Cortex of kidney (tissue), 1 donor: ENCODE measurements around the gene HMGCS2.
"Not testable (repeated sequence)": the region's sequence is repeated elsewhere in the genome, so short reads cannot be mapped to it uniquely, and the experiment has no call there.

Source experiments
- DNase-seq: peaks from one replicate; lab custom pipeline; 2025; lab: John Stamatoyannopoulos, UW

Gene HMGCS2

DNA sequence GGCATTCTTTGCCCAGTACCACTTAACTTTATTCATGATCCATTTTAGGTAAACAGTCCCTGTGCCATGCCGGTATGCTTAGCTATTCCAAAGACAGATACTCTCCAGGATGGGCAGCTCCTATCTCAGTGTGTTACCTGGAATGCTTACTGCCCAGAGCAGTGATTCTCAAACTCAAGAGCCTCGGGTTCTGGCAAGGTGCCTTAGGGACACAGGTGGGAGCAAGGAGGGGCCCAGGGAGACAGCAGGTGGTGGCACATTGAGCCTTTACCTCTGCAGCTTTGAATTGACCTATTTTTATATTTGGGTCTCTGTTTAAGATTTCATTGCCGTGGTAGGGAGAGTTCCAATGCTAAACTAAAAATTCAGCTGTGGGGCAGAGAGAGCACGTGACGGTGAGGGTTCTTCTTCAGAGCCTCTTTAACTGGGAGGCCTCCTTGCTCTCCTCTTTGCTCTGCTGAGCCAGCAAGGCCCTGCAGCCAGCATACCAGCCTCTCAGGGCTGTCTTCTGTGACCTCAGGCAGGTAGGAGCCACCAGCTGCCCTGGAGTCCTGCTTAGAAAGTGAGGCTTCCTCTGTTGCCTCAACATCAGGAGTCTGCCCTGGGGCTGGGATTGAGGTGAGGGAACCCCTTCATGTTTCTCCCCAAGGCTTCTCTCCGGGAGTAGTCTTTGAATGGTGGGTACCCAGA is 36.8 kb downstream of the HMGCS2 start:
- DNase-seq: no peak

DNA sequence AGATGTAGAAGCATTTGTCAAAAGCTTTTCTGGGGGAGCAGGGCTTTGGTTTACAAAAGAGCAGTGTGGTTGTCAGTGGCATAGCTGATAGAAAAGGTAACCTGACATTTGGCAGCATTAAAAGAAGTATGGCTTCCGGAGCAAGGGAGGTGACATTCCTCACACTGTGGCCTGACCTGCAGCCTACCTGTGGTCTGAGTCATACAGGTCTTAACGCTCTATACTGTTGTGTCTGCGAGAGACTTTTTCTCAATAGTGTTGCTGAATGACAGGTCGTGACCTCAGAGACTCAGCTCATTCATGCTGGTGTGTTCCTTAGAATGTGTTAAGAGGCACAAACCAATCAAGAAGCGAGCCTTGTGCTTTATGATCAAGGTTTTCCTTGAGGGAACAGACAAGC is 37.6 kb downstream of the HMGCS2 start:
- DNase-seq: no peak

DNA sequence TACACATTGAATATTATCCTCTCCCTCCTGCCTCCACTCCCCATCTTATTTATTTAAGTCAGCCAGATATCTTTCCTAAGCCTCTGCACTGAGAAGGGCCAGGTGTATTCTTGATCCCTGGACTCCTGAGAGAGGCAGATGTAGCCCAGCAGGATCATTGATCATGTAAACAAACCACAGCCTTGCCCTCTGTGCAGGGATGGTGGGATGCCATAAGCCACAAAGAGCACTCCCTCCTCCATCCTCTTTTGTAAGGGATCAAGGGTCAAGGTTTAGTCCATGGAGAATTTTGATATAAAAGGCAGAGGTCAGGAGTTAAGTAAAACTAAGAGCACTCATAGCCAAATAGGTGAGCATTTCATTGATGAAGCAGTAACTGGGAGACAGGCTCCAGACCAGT is 39.7 kb downstream of the HMGCS2 start:
- no peak for DNase-seq

DNA sequence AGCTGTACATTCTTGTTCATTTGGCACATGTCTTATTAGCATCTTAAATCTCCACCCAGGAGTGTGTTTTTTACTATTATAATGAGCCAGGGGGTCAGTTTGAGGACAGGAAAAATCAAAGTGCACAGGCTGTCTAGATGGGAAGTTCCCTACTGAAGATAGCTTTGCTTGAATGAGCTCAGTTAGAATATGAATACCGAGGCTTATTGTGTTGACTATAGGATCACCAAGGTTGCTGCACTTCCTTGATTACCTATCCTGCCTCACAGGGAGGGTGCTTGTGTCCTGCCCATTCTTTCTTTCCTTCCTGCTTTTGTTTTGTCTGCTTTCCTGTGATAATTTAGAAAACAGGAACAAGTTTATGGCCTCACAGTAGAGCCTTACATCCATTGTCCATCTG is 40.7 kb downstream of the HMGCS2 start:
- no peak for DNase-seq

DNA sequence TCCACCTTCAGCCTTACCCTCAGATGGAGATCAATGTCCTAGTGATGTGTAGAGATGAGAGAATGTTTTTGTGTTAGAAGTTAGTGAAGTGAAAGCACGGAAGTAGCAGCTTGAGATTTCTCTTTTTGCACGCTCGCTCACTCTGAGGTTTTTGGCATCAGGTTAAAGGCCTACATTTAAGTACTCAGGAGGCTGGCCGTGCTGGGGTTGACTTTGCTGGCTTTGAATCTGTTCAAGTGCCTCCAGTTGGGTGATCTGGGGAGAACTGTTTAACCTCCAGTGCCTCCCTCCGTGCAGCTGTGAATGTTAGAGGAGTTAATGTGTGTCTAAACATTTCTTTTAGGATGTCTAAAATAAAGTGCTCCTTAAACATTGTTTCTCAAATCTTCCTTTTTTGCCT is 43.1 kb downstream of the HMGCS2 start:
- no peak for DNase-seq

DNA sequence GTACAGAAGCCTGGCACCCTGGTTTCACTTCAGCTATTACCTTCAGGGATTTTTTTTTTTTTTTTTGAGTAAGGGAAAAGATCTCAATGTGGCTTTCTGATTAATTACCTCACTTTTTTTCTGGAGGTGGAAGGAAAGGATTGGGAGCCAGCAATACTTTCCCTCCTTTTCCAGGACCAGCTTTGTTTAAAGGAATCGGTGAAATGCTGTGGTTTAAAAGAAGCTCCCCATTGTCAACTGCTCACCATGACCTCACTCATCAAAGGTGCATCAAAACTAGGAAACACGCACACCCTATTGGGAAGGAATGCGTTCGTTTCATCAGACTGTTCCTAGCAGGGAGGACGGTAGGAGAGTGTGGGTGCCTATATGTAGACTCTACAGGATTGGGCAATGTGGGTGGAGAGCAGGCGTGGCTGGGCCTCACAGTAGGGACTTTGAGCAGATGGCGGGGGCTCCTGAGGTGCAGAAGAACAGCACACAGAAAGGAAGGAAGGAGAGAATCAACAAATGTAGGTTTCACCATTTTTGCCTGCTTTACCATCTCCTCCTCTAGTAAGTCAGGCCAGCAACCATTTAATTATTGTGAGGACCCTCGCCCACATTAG is 44.0 kb downstream of the HMGCS2 start:
- DNase-seq: no peak

DNA sequence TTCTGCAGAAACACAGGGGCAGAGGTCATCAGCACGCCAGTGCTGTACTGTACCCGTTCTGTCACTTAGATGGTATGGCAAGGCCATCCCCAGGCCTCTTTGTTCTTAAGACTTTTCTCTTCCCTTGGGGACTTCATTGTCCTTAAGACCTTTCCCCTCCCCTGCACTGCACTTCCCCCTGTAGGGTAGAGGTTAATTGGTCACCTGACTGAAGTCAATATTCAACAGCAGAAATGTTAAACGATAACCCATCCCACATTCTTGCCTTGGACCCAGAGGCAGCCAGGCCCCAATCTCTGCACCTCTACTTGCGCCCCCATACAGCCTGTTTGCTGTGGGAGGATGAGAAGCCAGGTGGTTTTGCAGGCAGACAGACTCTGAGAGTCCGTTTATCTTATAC is 46.8 kb downstream of the HMGCS2 start:
- no peak for DNase-seq

DNA sequence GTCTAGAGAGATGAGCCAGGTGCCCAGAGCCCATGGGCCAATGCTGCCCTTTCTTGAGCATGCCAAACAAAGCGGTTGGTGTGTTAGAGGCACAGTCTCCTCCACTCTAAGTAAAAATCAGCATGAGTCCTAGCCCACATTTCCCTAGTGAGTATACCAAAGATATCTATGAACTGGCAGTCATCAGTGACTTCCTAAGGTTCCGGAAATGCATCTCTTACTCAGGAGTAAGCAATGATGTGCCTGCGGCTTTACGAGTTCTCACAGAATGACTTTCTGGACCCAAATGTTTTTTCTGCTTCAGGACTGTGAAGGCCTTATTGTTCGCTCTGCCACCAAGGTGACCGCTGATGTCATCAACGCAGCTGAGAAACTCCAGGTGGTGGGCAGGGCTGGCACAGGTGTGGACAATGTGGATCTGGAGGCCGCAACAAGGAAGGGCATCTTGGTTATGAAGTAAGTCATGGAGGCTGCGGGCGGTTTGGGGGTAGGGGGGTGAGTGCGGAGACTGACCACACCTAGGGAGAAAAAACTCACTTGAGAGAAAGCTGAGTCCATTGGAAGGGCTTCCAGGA is 47.8 kb downstream of the HMGCS2 start:
- no peak for DNase-seq

DNA sequence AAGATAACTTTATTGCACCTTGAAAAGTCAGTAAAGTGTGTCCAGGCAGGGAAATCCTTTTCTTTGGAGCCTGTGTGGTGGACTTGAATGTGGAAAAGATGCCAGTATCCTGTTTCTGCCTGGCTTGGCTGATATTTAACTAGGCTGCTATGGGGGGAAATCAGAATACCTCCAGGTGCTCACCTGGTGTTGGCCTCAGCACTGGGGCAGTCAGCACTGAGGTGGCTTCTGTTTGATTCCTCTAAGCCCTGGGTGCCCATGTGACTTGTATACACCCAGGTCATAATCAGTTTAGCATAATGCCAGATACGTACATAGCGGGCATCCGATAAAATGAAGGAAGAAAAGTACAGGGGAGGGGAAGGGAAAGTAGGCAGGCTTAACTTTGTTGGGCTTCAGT is 49.7 kb downstream of the HMGCS2 start:
- no peak for DNase-seq

DNA sequence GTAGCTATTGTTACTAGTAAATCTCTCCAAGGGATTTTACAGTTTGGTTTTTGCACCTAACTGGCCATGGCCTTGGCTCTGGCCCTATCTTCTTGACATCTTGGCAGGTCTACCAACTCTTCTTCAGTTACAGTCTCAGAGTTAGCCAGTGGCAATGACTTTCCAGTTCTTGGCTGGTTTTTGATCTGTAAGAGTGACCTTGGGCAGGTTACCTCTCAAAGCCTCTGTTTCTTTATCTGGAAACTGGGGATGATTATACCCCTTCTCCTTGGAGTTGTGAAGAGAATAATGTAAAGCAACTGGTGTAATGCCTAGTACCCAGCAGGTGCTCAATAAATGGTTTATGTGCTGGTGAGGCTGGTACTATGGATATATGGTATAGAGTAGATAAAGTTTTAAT is 50.3 kb downstream of the HMGCS2 start:
- no peak for DNase-seq

DNA sequence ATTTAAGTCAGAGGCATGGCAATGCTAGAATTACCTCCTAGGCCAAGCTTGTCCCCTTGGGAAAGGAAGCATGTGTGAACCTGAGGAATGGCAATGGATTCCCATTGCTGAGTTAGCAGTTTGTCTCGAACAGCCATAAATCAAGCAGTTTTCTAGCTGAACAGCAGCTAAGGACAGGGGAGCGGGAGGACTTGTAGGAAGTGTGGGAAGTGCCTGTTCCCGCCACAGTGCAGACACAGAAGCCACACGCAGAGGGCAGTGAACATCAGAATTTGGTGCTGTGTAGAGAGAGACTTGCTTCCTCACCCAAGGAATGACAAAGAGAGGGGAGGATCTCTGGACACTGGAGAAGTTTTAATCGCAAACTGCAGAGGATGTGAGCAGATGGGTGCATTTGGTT is 53.2 kb downstream of the HMGCS2 start:
- DNase-seq: no peak

DNA sequence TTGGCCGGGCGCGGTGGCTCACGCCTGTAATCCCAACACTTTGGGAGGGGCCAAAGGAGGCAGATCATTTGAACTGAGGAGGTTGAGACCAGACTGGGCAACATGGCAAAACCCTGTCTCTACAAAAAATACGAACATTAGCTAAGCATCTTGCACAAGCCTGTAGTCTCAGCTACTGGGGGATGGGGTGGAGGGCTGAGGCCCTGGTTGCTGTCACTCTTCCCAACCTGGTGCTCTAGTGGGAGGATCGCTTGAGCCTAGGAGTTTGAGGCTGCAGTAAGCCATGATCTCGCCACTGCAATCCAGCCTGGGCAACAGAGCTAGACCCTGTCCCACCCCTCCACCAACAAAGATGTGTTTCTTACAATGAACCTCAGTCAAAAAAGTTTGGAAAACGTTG is 54.1 kb downstream of the HMGCS2 start:
- DNase-seq: no peak

DNA sequence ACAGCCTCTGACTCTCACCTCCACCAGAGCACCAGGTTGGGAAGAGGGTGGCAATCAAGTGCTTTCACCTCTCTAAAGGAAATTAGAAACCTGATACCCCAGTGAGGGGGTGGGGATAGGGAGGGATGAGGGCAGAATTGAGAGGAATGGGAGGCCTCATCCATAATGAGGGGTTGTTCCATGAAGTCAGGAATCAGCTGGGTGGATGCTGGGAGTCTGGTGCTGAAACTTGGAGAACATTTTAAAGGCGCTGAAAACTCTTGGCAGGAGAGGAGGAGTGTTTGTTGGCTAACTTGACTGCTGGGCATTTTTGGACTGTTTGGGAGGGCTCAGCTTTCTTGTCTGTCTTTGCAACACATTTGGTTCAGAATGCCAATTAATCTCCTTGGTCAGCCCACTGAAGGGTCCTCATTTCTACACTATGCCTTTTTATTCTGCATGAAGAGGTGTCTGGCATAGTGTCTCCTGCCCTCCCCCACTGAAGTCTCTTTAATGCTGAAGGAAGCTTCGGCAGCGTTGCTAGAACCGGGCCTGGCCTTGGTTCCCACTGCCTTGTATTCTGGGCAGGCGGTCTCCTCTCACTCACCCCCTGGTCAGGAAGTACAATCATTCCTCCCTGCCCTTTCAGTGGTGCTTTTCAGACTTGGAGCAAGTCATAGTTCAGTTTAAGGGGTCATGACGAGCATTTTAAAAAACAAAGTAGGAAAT is 54.8 kb downstream of the HMGCS2 start:
- no peak for DNase-seq

DNA sequence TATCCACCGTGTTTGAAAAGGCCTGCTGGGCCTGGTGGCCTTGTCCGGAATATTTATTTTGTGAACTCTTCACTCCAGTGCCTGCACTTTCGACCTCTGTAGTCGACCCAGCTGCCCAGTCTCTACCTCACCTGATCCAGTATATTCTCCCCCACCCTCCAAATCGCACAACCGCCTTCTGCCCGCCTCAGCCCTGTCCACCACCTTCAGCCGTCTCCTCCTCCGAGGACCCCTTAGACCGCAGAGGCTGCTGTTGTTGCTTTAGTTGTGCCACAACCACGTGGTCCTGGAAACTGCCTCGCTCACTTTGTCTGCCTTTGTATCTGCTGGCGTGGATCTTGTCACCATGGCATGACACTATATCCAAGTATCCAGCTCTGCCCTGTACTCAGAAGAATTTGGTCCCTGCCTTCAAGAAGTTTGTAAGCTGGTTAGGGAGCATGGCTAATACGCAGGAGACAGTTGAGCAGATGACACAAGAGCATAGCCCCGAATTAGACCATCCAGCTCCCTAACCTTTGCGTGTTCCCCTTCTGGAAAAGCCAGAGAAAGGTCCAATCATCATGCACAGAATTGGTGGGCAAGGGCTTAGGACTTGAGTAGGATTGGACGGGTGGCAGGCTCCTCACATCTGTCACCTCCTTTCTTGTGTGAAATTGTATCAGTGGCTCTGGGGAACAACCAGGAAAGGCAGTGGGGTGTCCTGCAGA is 55.5 kb downstream of the HMGCS2 start:
- no peak for DNase-seq

DNA sequence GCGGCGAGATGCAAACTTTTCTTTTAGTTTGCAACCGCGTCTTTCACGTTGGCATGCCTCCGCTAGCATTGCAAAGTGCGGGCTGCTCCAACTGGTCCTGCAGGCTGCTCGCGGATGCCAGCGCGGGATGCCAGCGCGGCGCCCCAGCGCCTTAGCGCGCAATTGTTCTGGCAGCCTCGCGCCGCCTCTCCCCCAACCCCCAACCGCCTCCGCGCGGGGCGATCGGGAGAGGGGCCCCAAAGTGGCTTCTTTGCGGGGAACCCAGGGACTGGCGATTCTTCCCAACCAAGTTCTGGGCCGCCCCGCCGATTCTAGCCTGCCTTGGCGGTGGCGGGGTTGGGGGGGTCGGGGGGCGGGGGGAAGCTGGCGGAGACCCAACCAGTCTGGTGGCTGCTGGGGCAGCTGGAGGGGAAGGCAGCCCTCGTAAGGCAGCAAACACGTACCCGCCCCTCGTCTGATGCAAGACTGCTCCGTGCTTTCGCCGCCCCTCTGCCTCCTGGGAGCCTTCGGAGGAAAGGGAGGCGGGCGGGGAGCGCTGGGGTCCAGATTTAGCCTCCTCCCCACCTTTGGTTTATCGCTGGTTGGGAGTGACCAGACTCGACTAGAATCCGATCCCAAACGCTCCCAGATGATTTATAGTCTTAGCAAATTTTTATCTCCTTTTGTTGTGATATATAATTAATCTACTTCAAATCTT is 56.2 kb downstream of the HMGCS2 start:
- DNase-seq: no peak

DNA sequence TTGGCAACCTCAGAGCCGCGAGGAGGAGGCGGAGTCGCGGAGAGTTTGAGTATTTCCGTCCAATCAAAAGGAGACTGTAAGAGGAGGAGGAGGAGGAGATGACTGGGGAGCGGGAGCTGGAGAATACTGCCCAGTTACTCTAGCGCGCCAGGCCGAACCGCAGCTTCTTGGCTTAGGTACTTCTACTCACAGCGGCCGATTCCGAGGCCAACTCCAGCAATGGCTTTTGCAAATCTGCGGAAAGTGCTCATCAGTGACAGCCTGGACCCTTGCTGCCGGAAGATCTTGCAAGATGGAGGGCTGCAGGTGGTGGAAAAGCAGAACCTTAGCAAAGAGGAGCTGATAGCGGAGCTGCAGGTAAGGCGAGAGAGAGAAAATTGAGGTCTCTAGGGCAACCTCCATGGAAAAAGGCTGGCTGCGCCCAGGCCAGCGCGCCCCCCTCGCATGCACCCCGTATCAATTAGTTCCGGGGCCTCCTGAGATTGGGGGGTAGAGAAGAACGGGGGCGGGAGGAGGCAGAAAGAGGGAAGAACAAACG is 56.8 kb downstream of the HMGCS2 start, which contains the start of gene PHGDH:
Gene PHGDH, plus strand, starts transcription at position 131 of the 538 bp plus-strand sequence. Its CDS starts 89 bp downstream, at position 220.
- DNase-seq: no peak

DNA sequence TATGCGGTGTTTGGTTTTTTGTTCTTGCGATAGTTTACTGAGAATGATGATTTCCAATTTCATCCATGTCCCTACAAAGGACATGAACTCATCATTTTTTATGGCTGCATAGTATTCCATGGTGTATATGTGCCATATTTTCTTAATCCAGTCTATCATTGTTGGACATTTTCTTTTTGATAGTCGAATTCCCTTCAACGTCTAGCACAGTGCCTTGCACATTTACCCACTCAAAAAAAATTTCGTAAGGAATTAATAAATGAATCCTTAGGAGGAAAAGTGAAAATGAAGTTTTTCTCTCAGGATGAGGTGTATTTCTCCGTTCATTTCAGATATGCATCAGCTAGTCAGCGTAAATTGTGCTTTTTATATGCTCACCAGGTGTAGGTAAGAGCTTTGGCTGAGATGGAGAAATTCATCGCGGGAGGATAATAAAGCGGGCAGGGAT is 57.3 kb downstream of the HMGCS2 start:
- not testable (repeated sequence) for DNase-seq

DNA sequence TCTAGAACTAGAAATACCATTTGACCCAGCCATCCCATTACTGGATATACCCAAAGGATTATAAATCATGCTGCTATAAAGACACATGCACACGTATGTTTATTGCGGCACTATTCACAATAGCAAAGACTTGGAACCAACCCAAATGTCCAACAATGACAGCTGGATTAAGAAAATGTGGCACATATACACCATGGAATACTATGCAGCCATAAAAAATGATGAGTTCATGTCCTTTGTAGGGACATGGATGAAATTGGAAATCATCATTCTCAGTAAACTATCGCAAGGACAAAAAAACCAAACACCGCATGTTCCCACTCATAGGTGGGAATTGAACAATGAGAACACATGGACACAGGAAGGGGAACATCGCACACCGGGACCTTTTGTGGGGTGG is 62.1 kb downstream of the HMGCS2 start:
- DNase-seq: not testable (repeated sequence)

DNA sequence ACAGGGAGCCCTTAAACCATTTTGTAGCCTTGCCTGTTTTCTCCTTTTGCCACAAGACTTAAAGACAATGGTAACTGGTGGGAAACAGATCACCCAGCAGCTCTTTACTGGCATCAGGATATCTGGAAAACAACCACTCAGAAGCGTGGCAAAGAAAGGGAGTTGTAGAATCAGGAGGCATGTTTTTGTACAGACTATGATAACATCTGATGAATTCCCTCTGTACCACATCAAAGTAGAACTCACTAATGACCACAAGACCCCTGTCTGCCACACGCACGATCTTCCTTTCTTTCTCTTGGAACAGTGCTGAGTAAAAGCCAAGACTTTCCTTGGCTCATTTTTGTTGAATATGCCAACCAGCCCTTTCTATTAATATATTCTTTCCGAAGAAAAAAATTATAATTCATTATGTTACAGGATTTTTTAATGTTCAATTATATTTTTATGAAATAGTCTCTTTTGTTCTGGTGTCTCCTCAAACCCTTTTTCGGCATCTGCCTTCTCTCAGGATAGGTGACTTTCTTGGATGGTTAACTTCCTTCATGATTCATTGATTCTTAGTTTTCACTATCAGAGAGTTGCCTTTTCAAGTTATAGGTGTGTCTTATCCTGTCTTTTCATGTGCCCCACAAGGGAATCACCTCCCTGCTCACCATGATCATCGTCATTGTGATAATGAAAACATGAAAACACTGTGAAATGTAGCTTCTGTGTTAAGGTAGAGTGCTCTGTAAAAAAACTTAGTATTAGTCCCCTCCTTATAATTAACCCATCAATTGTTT is 64.8 kb downstream of the HMGCS2 start:
- no peak for DNase-seq

DNA sequence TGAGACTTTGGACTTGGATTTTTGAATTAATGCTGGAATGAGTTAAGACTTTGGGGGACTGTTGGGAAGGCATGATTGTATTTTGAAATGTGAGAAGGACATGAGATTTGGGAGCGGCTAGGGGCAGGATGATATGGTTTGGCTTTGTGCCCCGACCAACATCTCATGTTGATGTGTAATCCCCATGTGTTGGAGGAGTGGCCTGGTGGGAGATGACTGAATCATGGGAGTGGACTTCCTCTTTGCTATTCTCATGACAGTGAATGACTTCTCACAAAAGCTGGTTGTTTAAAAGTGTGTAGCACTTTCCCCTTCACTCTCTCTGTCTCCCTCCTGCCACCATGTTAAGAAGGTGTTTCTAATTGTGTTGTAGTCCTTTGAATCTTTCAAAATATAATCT is 66.3 kb downstream of the HMGCS2 start:
- no peak for DNase-seq

DNA sequence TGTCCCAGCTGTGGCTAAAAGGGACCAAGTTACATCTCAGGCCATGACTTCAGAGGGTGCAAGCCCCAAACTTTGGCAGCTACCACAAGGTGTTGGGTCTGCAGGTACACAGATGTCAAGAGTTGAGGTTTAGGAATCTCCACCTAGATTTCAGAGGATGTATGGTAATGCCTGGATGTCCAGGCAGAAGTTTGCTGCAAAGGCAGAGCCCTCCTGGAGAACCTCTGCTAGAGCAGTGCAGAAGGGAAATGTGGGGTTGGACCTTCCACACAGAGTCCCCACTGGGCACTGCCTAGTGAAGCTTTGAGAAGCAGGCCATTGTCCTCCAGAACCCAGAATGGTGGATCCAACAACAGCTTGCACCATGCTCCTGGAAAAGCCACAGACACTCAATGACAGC is 67.0 kb downstream of the HMGCS2 start:
- DNase-seq: no peak
